GM12892 (cell line): ENCODE results near the gene S1PR1. TPM values are rescaled to one million over a fixed set of nuclear protein-coding genes. Genes with fewer than 3 reads are reported as not detected.
"Not testable (repeated sequence)": the region's sequence is repeated elsewhere in the genome, so short reads cannot be mapped to it uniquely, and the experiment has no call there.

Experiments
- DNase-seq: peaks from one replicate; pipeline ENCODE4 v3.0.0; 2011; ENCODE audit not compliant: insufficient read length
- FAIRE-seq: peaks from 2 replicates; lab custom pipeline; 2011; peaks lifted over from hg19 to GRCh38; lab: Jason Lieb, UNC
- POLR2A ChIP-seq: IDR thresholded peaks from 2 replicates; pipeline ENCODE4 v1.6.1; 2011; ENCODE audit warnings: low read depth, low read length, control low read depth
- POLR2AphosphoS5 ChIP-seq: IDR thresholded peaks from 2 replicates; pipeline ENCODE4 v1.6.1; 2011; ENCODE audit warnings: low read depth, low read length, control low read depth
- TAF1 ChIP-seq: IDR thresholded peaks from 2 replicates; pipeline ENCODE4 v1.6.1; 2011; ENCODE audit warnings: low read depth, mild to moderate bottlenecking, control low read depth, low read length, borderline replicate concordance
- polyA plus RNA-seq: library from polyadenylated mRNA; unstranded; fragments of >200 nt; gene quantifications from one replicate; pipeline ENCODE4 v1.2.1, GENCODE V29; 2012; ENCODE audit warnings: missing spikeins, inconsistent platforms; ENCODE audit not compliant: missing spikeins

The S1PR1 gene
- polyA plus RNA-seq, result 20.1 TPM

- peak; percentile 29 for DNase-seq
- TF ChIP-seq TAF1 (0 out of 2 replicates have a peak, but pooled peaks have one; percentile 6), POLR2AphosphoS5 (peak; percentile 51), POLR2A (peak; percentile 62; the same call in 1 of the 2 replicates)
- FAIRE-seq, result peak; percentile 30
These were observed at the start of gene S1PR1 for GRCh38 chr1:101236516-101237228. Gene S1PR1 (plus strand): TSS chr1:101237019. CDS start chr1:101238985, 1,966 bp downstream.

GRCh38 chr1:101187297-101187696 is 49.5 kb upstream of the S1PR1 start:
- FAIRE-seq, result no peak
- no peak for DNase-seq
- no peak for TF ChIP-seq POLR2A
- no peak for TF ChIP-seq TAF1
- no peak for TF ChIP-seq POLR2AphosphoS5

GRCh38 chr1:101188331-101188730 is 48.5 kb upstream of the S1PR1 start:
- no peak for FAIRE-seq
- TF ChIP-seq POLR2AphosphoS5, result no peak
- no peak for TF ChIP-seq POLR2A
- no peak for TF ChIP-seq TAF1

GRCh38 chr1:101188968-101189367 is 47.9 kb upstream of the S1PR1 start:
- FAIRE-seq, DNase-seq: not testable (repeated sequence)

More at GRCh38 chr1:101188331-101188730, 48.5 kb upstream of the S1PR1 start:
- DNase-seq, result no peak

- TF ChIP-seq TAF1 (no peak), POLR2A (no peak)
- DNase-seq (no peak), FAIRE-seq (no peak)
These were observed 46.4 kb upstream of the S1PR1 start for GRCh38 chr1:101190441-101190840.

GRCh38 chr1:101191049-101191448 is 45.8 kb upstream of the S1PR1 start:
- DNase-seq (no peak), FAIRE-seq (no peak)
- no peak for TF ChIP-seq TAF1
- TF ChIP-seq POLR2A, result no peak
- no peak for TF ChIP-seq POLR2AphosphoS5

GRCh38 chr1:101193733-101194169 is 43.1 kb upstream of the S1PR1 start:
- TF ChIP-seq POLR2A (no peak), POLR2AphosphoS5 (no peak), TAF1 (no peak)

GRCh38 chr1:101194746-101195145 is 42.1 kb upstream of the S1PR1 start:
- FAIRE-seq (no peak), DNase-seq (no peak)
- no peak for TF ChIP-seq POLR2AphosphoS5
- no peak for TF ChIP-seq POLR2A

More at GRCh38 chr1:101193733-101194169, 43.1 kb upstream of the S1PR1 start:
- DNase-seq, result no peak
- FAIRE-seq, result no peak

- FAIRE-seq, result no peak
- TF ChIP-seq TAF1, result no peak
- DNase-seq, result no peak
These were observed 40.2 kb upstream of the S1PR1 start for GRCh38 chr1:101196668-101197067.

- TF ChIP-seq POLR2AphosphoS5, result no peak
- no peak for TF ChIP-seq POLR2A
- TF ChIP-seq TAF1, result no peak
- DNase-seq (no peak), FAIRE-seq (peak; percentile 97)
These were observed 37.8 kb upstream of the S1PR1 start for GRCh38 chr1:101198842-101199636.

GRCh38 chr1:101199637-101199982 is 37.2 kb upstream of the S1PR1 start:
- DNase-seq, result no peak
- no peak for FAIRE-seq
- no peak for TF ChIP-seq POLR2AphosphoS5
- TF ChIP-seq TAF1, result no peak
- no peak for TF ChIP-seq POLR2A

- no peak for TF ChIP-seq TAF1
- TF ChIP-seq POLR2A, result no peak
- TF ChIP-seq POLR2AphosphoS5, result no peak
- DNase-seq, result no peak
- no peak for FAIRE-seq
These were observed 36.3 kb upstream of the S1PR1 start for GRCh38 chr1:101200513-101200912.
